NCI-H446 treated with DMSO at 0.1 percent for 48 hours (cell line): ENCODE results near the gene DYNLRB1.
"Not testable (repeated sequence)": the region's sequence is repeated elsewhere in the genome, so short reads cannot be mapped to it uniquely, and the experiment has no call there.

Experiments
- DNase-seq: peaks from one replicate; lab custom pipeline; 2025; lab: John Stamatoyannopoulos, UW

Gene DYNLRB1

GRCh38 chr20:34516247-34517113 is at the start of gene DYNLRB1:
DYNLRB1 (plus strand) TSS chr20:34516422; CDS start chr20:34516459, 37 bp downstream.
- peak; percentile 89 for DNase-seq

- DNase-seq = no peak
These were observed 47.3 kb upstream of the DYNLRB1 start for GRCh38 chr20:34468951-34469350.

- no peak for DNase-seq
These were observed 43.8 kb upstream of the DYNLRB1 start for GRCh38 chr20:34472246-34472925.

- DNase-seq = no peak
These were observed 42.8 kb upstream of the DYNLRB1 start for GRCh38 chr20:34473262-34473883.

- no peak for DNase-seq
These were observed 40.1 kb upstream of the DYNLRB1 start for GRCh38 chr20:34475979-34476736.

- no peak for DNase-seq
These were observed 36.6 kb upstream of the DYNLRB1 start for GRCh38 chr20:34479627-34480026.

GRCh38 chr20:34482154-34482553 is 34.1 kb upstream of the DYNLRB1 start:
- not testable (repeated sequence) for DNase-seq

GRCh38 chr20:34483585-34484220 is 32.5 kb upstream of the DYNLRB1 start:
- DNase-seq = not testable (repeated sequence)

GRCh38 chr20:34485068-34485634 is 31.1 kb upstream of the DYNLRB1 start:
- DNase-seq = no peak

- no peak for DNase-seq
These were observed 24.8 kb upstream of the DYNLRB1 start for GRCh38 chr20:34491226-34491931.

- DNase-seq = no peak
These were observed 24.2 kb upstream of the DYNLRB1 start for GRCh38 chr20:34491932-34492509.

- no peak for DNase-seq
These were observed 22.6 kb upstream of the DYNLRB1 start for GRCh38 chr20:34493646-34494045.

- no peak for DNase-seq
These were observed 20.9 kb upstream of the DYNLRB1 start for GRCh38 chr20:34495307-34495706.

- DNase-seq = no peak
These were observed 20.3 kb upstream of the DYNLRB1 start for GRCh38 chr20:34495916-34496315.

- DNase-seq = not testable (repeated sequence)
These were observed 18.6 kb upstream of the DYNLRB1 start for GRCh38 chr20:34497596-34497995.

GRCh38 chr20:34500823-34501222 is 15.4 kb upstream of the DYNLRB1 start:
- DNase-seq = no peak

GRCh38 chr20:34506480-34506879 is 9.7 kb upstream of the DYNLRB1 start:
- DNase-seq = no peak

GRCh38 chr20:34507702-34508413 is 8.4 kb upstream of the DYNLRB1 start:
- DNase-seq = no peak

GRCh38 chr20:34510575-34510974 is 5.6 kb upstream of the DYNLRB1 start:
- no peak for DNase-seq

- DNase-seq = no peak
These were observed 4.3 kb upstream of the DYNLRB1 start for GRCh38 chr20:34511891-34512265.
